NCI-H2227 (cell line): ENCODE data around the gene FRYL.
"Not testable (repeated sequence)": the region's sequence is repeated elsewhere in the genome, so short reads cannot be mapped to it uniquely, and the experiment has no call there.

ENCODE experiments used
- DNase-seq: peaks from one replicate; lab custom pipeline; 2025; ENCODE audit not compliant: unreplicated experiment; lab: John Stamatoyannopoulos, UW

Gene FRYL

GRCh38 chr4:48779998-48780864 lies at the start of gene FRYL:
Gene FRYL, minus strand, starts transcription at chr4:48780279. Its CDS starts 145,869 bp downstream, at chr4:48634410.
- DNase-seq, result peak; percentile 97

- DNase-seq, result no peak
Measured at GRCh38 chr4:48827622-48828021, 47.5 kb upstream of the FRYL start.

GRCh38 chr4:48821431-48821830 lies 41.4 kb upstream of the FRYL start:
- not testable (repeated sequence) for DNase-seq

GRCh38 chr4:48816971-48817370 lies 36.9 kb upstream of the FRYL start:
- no peak for DNase-seq

- DNase-seq, result not testable (repeated sequence)
Measured at GRCh38 chr4:48816297-48816696, 36.2 kb upstream of the FRYL start.

- DNase-seq, result no peak
Measured at GRCh38 chr4:48815483-48815882, 35.4 kb upstream of the FRYL start.

GRCh38 chr4:48813964-48814363 lies 33.9 kb upstream of the FRYL start:
- peak; percentile 41 for DNase-seq

GRCh38 chr4:48812866-48813265 lies 32.8 kb upstream of the FRYL start:
- no peak for DNase-seq

- no peak for DNase-seq
Measured at GRCh38 chr4:48804584-48805301, 24.7 kb upstream of the FRYL start.

- no peak for DNase-seq
Measured at GRCh38 chr4:48801016-48801715, 21.1 kb upstream of the FRYL start.

- not testable (repeated sequence) for DNase-seq
Measured at GRCh38 chr4:48800155-48800554, 20.1 kb upstream of the FRYL start.

GRCh38 chr4:48799157-48799556 lies 19.1 kb upstream of the FRYL start:
- no peak for DNase-seq

- no peak for DNase-seq
Measured at GRCh38 chr4:48798117-48798516, 18.0 kb upstream of the FRYL start.

- no peak for DNase-seq
Measured at GRCh38 chr4:48796927-48797679, 17.0 kb upstream of the FRYL start.

GRCh38 chr4:48796191-48796926 lies 16.3 kb upstream of the FRYL start:
- DNase-seq, result no peak

- no peak for DNase-seq
Measured at GRCh38 chr4:48795108-48795507, 15.0 kb upstream of the FRYL start.

GRCh38 chr4:48792348-48793006 lies 12.4 kb upstream of the FRYL start:
- DNase-seq, result no peak

GRCh38 chr4:48791313-48791712 lies 11.2 kb upstream of the FRYL start:
- no peak for DNase-seq

- no peak for DNase-seq
Measured at GRCh38 chr4:48790561-48790960, 10.5 kb upstream of the FRYL start.

GRCh38 chr4:48787056-48787455 lies 7.0 kb upstream of the FRYL start:
- no peak for DNase-seq
